ENCODE measurements around the gene MAIP1. TPM values are rescaled to one million over a fixed set of nuclear protein-coding genes. Genes with fewer than 3 reads are reported as not detected.

Gene MAIP1
- total and polyA plus RNA-seq, 3 experiments from 2014 or later: 17.2 to 40.8 (median 40.8) TPM

GRCh38 chr2:199932312-199932855 lies 23.0 kb upstream of the MAIP1 start:
- H3K4me1 Mint-ChIP-seq: peaks cover 0 to 11% (median 2%) of the 10 kb centered on the region in 3 donors

DNA sequence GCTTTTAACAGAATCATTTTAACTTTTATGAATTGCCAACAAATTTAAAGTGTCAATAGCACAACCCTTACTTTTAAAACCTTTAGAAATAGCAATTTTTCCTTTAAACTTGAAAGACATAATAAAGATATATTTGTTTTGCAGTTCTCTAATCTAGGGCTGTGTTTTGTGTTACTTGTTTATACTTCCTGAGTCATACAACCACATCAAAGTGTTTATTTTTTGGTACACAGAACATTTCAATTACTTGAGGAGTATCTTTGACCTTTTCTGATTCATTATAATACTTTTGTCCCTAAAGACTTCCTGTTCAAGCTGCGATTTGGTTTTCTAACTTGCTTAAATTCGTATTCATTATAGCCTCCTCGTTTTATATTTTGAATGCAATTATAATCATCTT lies 21.9 kb upstream of the MAIP1 start:
- Histone ChIP-seq H3K27ac (ENCODE audit: low read depth, low read length) (no peak overlapping the region), H3K27me3 (ENCODE audit: insufficient read depth, low read length, poor library complexity, severe bottlenecking) (no peaks in the 10 kb centered on the region), H3K9me3 (ENCODE audit: low read length) (no peaks in the 10 kb centered on the region), H3K36me3 (ENCODE audit: insufficient read depth, low read length) (peaks cover 10% of the 10 kb centered on the region), H3K4me1 (ENCODE audit: insufficient read depth, low read length) (no peaks in the 10 kb centered on the region), H3K4me3 (ENCODE audit: low read length) (no peak overlapping the region)
- Mint-ChIP-seq H3K27me3 (no peaks in the 10 kb centered on the region), H3K4me1 (peaks cover 0 to 7% (median 2%) of the 10 kb centered on the region in 3 donors), H3K9me3 (no peaks in the 10 kb centered on the region), H3K4me3 (no peak overlapping the region), H3K36me3 (peaks cover 0 to 67% (median 5%) of the 10 kb centered on the region in 3 donors), H3K27ac (peak overlapping the region in 5 of 8 donors; percentile 7 to 51 (median 27))
- CTCF ChIA-PET: no interaction called here
- no peak for DNase-seq
- POLR2A ChIA-PET: no interaction called here

More at GRCh38 chr2:199932312-199932855, 23.0 kb upstream of the MAIP1 start:
- H3K36me3 Mint-ChIP-seq: peaks cover 0 to 59% (median 5%) of the 10 kb centered on the region in 3 donors
- peak overlapping the region in 5 of 8 donors; percentile 10 to 85 (median 77) for H3K27ac Mint-ChIP-seq
- H3K9me3 Mint-ChIP-seq: no peaks in the 10 kb centered on the region
- H3K27me3 Mint-ChIP-seq: no peaks in the 10 kb centered on the region
- Histone ChIP-seq H3K4me3 (ENCODE audit: low read length) (no peak overlapping the region), H3K9me3 (ENCODE audit: low read length) (no peaks in the 10 kb centered on the region), H3K4me1 (ENCODE audit: insufficient read depth, low read length) (no peaks in the 10 kb centered on the region), H3K27ac (ENCODE audit: low read depth, low read length) (no peak overlapping the region), H3K36me3 (ENCODE audit: insufficient read depth, low read length) (peaks cover 7% of the 10 kb centered on the region), H3K27me3 (ENCODE audit: insufficient read depth, low read length, poor library complexity, severe bottlenecking) (no peaks in the 10 kb centered on the region)
- ChIA-PET CTCF (no interaction called here), POLR2A (no interaction called here)
- DNase-seq: no peak
- no peak overlapping the region for H3K4me3 Mint-ChIP-seq

- Mint-ChIP-seq H3K27me3 (no peaks in the 10 kb centered on the region), H3K4me1 (peaks cover 0 to 12% (median 7%) of the 10 kb centered on the region in 3 donors), H3K4me3 (no peak overlapping the region), H3K36me3 (peaks cover 0 to 62% (median 0%) of the 10 kb centered on the region in 3 donors), H3K27ac (no peak overlapping the region), H3K9me3 (no peaks in the 10 kb centered on the region)
- POLR2A ChIA-PET: no interaction called here
- Histone ChIP-seq H3K36me3 (ENCODE audit: insufficient read depth, low read length) (peaks cover 12% of the 10 kb centered on the region), H3K27ac (ENCODE audit: low read depth, low read length) (no peak overlapping the region), H3K27me3 (ENCODE audit: insufficient read depth, low read length, poor library complexity, severe bottlenecking) (no peaks in the 10 kb centered on the region), H3K9me3 (ENCODE audit: low read length) (no peaks in the 10 kb centered on the region), H3K4me1 (ENCODE audit: insufficient read depth, low read length) (no peaks in the 10 kb centered on the region), H3K4me3 (ENCODE audit: low read length) (no peak overlapping the region)
- CTCF ChIA-PET: no interaction called here
- DNase-seq: no peak
Observed at GRCh38 chr2:199936554-199936953, 18.8 kb upstream of the MAIP1 start.

- Mint-ChIP-seq H3K27ac (peak overlapping the region in 2 of 8 donors; percentile 13 to 40), H3K9me3 (no peaks in the 10 kb centered on the region), H3K36me3 (peaks cover 5 to 63% (median 12%) of the 10 kb centered on the region in 3 donors), H3K4me3 (no peak overlapping the region), H3K4me1 (peaks cover 7 to 25% (median 16%) of the 10 kb centered on the region in 3 donors), H3K27me3 (no peaks in the 10 kb centered on the region)
- no peaks in the 10 kb centered on the region for H3K4me1 ChIP-seq (ENCODE audit: insufficient read depth, low read length)
- no peaks in the 10 kb centered on the region for H3K27me3 ChIP-seq (ENCODE audit: insufficient read depth, low read length, poor library complexity, severe bottlenecking)
- no peak overlapping the region for H3K4me3 ChIP-seq (ENCODE audit: low read length)
- ChIA-PET POLR2A (no interaction called here), CTCF (interaction anchor here (1.4 kb wide), 1 partner anchor 541 kb away, joined by 3 read pairs; no protein-coding TSS in a partner anchor)
- H3K36me3 ChIP-seq (ENCODE audit: insufficient read depth, low read length): peaks cover 17% of the 10 kb centered on the region
- no peaks in the 10 kb centered on the region for H3K9me3 ChIP-seq (ENCODE audit: low read length)
- DNase-seq: no peak
- H3K27ac ChIP-seq (ENCODE audit: low read depth, low read length): no peak overlapping the region
Observed at GRCh38 chr2:199940373-199940772, 15.0 kb upstream of the MAIP1 start.

GRCh38 chr2:199943373-199943772 lies 12.0 kb upstream of the MAIP1 start:
- no peak overlapping the region for H3K4me3 Mint-ChIP-seq
- peak overlapping the region in 1 of 8 donors; percentile 41 for H3K27ac Mint-ChIP-seq
- H3K4me1 ChIP-seq (ENCODE audit: insufficient read depth, low read length): no peaks in the 10 kb centered on the region
- peaks cover 5 to 70% (median 19%) of the 10 kb centered on the region in 3 donors for H3K36me3 Mint-ChIP-seq
- H3K27me3 ChIP-seq (ENCODE audit: insufficient read depth, low read length, poor library complexity, severe bottlenecking): no peaks in the 10 kb centered on the region
- no peaks in the 10 kb centered on the region for H3K9me3 Mint-ChIP-seq
- H3K4me1 Mint-ChIP-seq: peaks cover 14 to 38% (median 31%) of the 10 kb centered on the region in 3 donors
- ChIA-PET POLR2A (no interaction called here), CTCF (no interaction called here)
- H3K9me3 ChIP-seq (ENCODE audit: low read length): no peaks in the 10 kb centered on the region
- H3K27ac ChIP-seq (ENCODE audit: low read depth, low read length): no peak overlapping the region
- H3K36me3 ChIP-seq (ENCODE audit: insufficient read depth, low read length): peaks cover 18% of the 10 kb centered on the region
- H3K27me3 Mint-ChIP-seq: no peaks in the 10 kb centered on the region
- no peak for DNase-seq
- H3K4me3 ChIP-seq (ENCODE audit: low read length): no peak overlapping the region

DNA sequence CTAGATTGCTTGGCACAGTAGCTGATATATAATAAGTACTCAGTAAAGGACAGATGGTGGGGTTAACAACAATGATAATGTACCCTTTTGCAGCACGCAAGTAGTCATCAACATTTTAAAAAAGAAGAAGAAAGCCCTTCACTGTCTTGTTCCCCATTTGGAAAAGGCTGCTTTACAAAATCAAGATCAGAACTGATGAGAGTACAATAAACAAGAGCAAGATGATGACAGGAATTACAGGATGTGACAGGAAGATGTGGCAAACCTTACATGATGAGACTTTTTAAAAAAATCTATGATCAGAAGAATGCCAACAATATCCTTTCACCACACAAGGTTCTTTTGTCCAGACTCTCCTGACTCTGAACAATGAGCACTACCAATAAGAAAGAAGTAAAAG lies 9.2 kb upstream of the MAIP1 start:
- Mint-ChIP-seq H3K36me3 (peaks cover 5 to 67% (median 19%) of the 10 kb centered on the region in 3 donors), H3K9me3 (no peaks in the 10 kb centered on the region), H3K4me1 (peaks cover 19 to 46% (median 38%) of the 10 kb centered on the region in 3 donors), H3K27ac (peak overlapping the region in 1 of 8 donors; percentile 43), H3K27me3 (no peaks in the 10 kb centered on the region), H3K4me3 (no peak overlapping the region)
- CTCF ChIA-PET: no interaction called here
- peaks cover 25% of the 10 kb centered on the region for H3K36me3 ChIP-seq (ENCODE audit: insufficient read depth, low read length)
- no peak overlapping the region for H3K27ac ChIP-seq (ENCODE audit: low read depth, low read length)
- no peaks in the 10 kb centered on the region for H3K4me1 ChIP-seq (ENCODE audit: insufficient read depth, low read length)
- POLR2A ChIA-PET: no interaction called here
- H3K9me3 ChIP-seq (ENCODE audit: low read length): no peaks in the 10 kb centered on the region
- DNase-seq: no peak
- no peaks in the 10 kb centered on the region for H3K27me3 ChIP-seq (ENCODE audit: insufficient read depth, low read length, poor library complexity, severe bottlenecking)
- no peak overlapping the region for H3K4me3 ChIP-seq (ENCODE audit: low read length)

- no peak overlapping the region for H3K27ac ChIP-seq (ENCODE audit: low read depth, low read length)
- Mint-ChIP-seq H3K9me3 (no peaks in the 10 kb centered on the region), H3K27me3 (no peaks in the 10 kb centered on the region), H3K4me3 (no peak overlapping the region), H3K27ac (peak overlapping the region in 2 of 8 donors; percentile 12 to 18), H3K36me3 (peaks cover 5 to 63% (median 19%) of the 10 kb centered on the region in 3 donors), H3K4me1 (peaks cover 23 to 43% (median 38%) of the 10 kb centered on the region in 3 donors)
- no peaks in the 10 kb centered on the region for H3K27me3 ChIP-seq (ENCODE audit: insufficient read depth, low read length, poor library complexity, severe bottlenecking)
- ChIA-PET POLR2A (no interaction called here), CTCF (interaction anchor here (0.6 kb wide), 1 partner anchor 586 kb away, joined by 3 read pairs; no protein-coding TSS in a partner anchor)
- H3K4me1 ChIP-seq (ENCODE audit: insufficient read depth, low read length): no peaks in the 10 kb centered on the region
- H3K9me3 ChIP-seq (ENCODE audit: low read length): no peaks in the 10 kb centered on the region
- H3K4me3 ChIP-seq (ENCODE audit: low read length): no peak overlapping the region
- H3K36me3 ChIP-seq (ENCODE audit: insufficient read depth, low read length): peaks cover 25% of the 10 kb centered on the region
- no peak for DNase-seq
Observed at GRCh38 chr2:199946836-199947235, 8.5 kb upstream of the MAIP1 start.

- H3K4me1 ChIP-seq (ENCODE audit: insufficient read depth, low read length): peaks cover 16% of the 10 kb centered on the region
- H3K27ac ChIP-seq (ENCODE audit: low read depth, low read length): no peak overlapping the region
- DNase-seq: no peak
- Mint-ChIP-seq H3K4me3 (no peak overlapping the region), H3K27ac (peak overlapping the region in 1 of 8 donors; percentile 38), H3K9me3 (no peaks in the 10 kb centered on the region), H3K27me3 (no peaks in the 10 kb centered on the region), H3K4me1 (peaks cover 39 to 63% (median 55%) of the 10 kb centered on the region in 3 donors), H3K36me3 (peaks cover 0 to 47% (median 7%) of the 10 kb centered on the region in 3 donors)
- ChIA-PET POLR2A (no interaction called here), CTCF (no interaction called here)
- H3K27me3 ChIP-seq (ENCODE audit: insufficient read depth, low read length, poor library complexity, severe bottlenecking): no peaks in the 10 kb centered on the region
- H3K9me3 ChIP-seq (ENCODE audit: low read length): no peaks in the 10 kb centered on the region
- no peak overlapping the region for H3K4me3 ChIP-seq (ENCODE audit: low read length)
- peaks cover 17% of the 10 kb centered on the region for H3K36me3 ChIP-seq (ENCODE audit: insufficient read depth, low read length)
Observed at GRCh38 chr2:199950396-199950795, 5.0 kb upstream of the MAIP1 start.
